Measurements from ENCODE around the gene UBE2L3. TPM values are rescaled to one million over a fixed set of nuclear protein-coding genes. Genes with fewer than 3 reads are reported as not detected.

UBE2L3 gene
- total and polyA plus RNA-seq, 2 of the 13 experiments (the other 11 are each of a cell fraction or from before 2014, with no cell fraction given), result 30.2 to 58.1 TPM

- FAIRE-seq, result no peak
- Histone ChIP-seq H3K27ac (ENCODE audit: extremely low read length, insufficient read depth, low read length) (no peak overlapping the region), H3K9me3 (ENCODE audit: low read length) (no peaks in the 10 kb centered on the region), H3K9ac (ENCODE audit: insufficient read depth, low read depth, low read length) (no peak overlapping the region), H3K27me3 (ENCODE audit: control insufficient read depth in 1 of 2, insufficient read depth in 2 of 2, low read length in 2 of 2) (no peaks in the 10 kb centered on the region), H3K4me2 (ENCODE audit: low read depth, low read length) (no peak overlapping the region), H3K79me2 (ENCODE audit: insufficient read depth, low read length) (peaks cover 14% of the 10 kb centered on the region), H4K20me1 (ENCODE audit: insufficient read depth, low read length) (peaks cover 27% of the 10 kb centered on the region), H3K36me3 (replicated peaks in 1 of 2; ENCODE audit: control insufficient read depth in 1 of 2, insufficient read depth in 2 of 2, low read length in 2 of 2) (peaks cover 0 to 53% of the 10 kb centered on the region in 2 experiments; a peak in 4 of 5 replicates), H3K4me3 (replicated peaks in 1 of 3; ENCODE audit: insufficient read depth in 1 of 3, low read depth in 2 of 3, low read length in 3 of 3) (no peak overlapping the region), H2AFZ (ENCODE audit: low read length) (no peak overlapping the region), H3K4me1 (ENCODE audit: insufficient read depth, low read length) (no peaks in the 10 kb centered on the region)
- 86% methylated on average over 3 of the region's 3 CpGs for WGBS (ENCODE audit: low lambda C conversion rate)
- intact Hi-C loops (cut with micrococcal nuclease; ENCODE audit: unreplicated experiment) (no loop called here), in situ Hi-C loops (cut with HindIII; ENCODE audit: extremely low pct_ligation_motif_present, low pct_unique_long_range_greater_than_20kb) (no loop called here)
- ChIA-PET CTCF (ENCODE audit: low intra/inter-chr PET ratio, low total read pairs) (no interaction called here), POLR2A (no interaction called here)
- no peak for ATAC-seq
- no TSS peak for BruUV-seq (replicated peaks)
- no peak for DNase-seq (ENCODE audit: low spot score)
- TF ChIP-seq CBX5 (CRISPR knock-in tag; IDR thresholded peaks at IDR 0.05; ENCODE audit: borderline replicate concordance), result no peak
- no peak for TF ChIP-seq STAT5B (CRISPR knock-in tag; IDR thresholded peaks at IDR 0.05)
- TF ChIP-seq, protein P1, sequence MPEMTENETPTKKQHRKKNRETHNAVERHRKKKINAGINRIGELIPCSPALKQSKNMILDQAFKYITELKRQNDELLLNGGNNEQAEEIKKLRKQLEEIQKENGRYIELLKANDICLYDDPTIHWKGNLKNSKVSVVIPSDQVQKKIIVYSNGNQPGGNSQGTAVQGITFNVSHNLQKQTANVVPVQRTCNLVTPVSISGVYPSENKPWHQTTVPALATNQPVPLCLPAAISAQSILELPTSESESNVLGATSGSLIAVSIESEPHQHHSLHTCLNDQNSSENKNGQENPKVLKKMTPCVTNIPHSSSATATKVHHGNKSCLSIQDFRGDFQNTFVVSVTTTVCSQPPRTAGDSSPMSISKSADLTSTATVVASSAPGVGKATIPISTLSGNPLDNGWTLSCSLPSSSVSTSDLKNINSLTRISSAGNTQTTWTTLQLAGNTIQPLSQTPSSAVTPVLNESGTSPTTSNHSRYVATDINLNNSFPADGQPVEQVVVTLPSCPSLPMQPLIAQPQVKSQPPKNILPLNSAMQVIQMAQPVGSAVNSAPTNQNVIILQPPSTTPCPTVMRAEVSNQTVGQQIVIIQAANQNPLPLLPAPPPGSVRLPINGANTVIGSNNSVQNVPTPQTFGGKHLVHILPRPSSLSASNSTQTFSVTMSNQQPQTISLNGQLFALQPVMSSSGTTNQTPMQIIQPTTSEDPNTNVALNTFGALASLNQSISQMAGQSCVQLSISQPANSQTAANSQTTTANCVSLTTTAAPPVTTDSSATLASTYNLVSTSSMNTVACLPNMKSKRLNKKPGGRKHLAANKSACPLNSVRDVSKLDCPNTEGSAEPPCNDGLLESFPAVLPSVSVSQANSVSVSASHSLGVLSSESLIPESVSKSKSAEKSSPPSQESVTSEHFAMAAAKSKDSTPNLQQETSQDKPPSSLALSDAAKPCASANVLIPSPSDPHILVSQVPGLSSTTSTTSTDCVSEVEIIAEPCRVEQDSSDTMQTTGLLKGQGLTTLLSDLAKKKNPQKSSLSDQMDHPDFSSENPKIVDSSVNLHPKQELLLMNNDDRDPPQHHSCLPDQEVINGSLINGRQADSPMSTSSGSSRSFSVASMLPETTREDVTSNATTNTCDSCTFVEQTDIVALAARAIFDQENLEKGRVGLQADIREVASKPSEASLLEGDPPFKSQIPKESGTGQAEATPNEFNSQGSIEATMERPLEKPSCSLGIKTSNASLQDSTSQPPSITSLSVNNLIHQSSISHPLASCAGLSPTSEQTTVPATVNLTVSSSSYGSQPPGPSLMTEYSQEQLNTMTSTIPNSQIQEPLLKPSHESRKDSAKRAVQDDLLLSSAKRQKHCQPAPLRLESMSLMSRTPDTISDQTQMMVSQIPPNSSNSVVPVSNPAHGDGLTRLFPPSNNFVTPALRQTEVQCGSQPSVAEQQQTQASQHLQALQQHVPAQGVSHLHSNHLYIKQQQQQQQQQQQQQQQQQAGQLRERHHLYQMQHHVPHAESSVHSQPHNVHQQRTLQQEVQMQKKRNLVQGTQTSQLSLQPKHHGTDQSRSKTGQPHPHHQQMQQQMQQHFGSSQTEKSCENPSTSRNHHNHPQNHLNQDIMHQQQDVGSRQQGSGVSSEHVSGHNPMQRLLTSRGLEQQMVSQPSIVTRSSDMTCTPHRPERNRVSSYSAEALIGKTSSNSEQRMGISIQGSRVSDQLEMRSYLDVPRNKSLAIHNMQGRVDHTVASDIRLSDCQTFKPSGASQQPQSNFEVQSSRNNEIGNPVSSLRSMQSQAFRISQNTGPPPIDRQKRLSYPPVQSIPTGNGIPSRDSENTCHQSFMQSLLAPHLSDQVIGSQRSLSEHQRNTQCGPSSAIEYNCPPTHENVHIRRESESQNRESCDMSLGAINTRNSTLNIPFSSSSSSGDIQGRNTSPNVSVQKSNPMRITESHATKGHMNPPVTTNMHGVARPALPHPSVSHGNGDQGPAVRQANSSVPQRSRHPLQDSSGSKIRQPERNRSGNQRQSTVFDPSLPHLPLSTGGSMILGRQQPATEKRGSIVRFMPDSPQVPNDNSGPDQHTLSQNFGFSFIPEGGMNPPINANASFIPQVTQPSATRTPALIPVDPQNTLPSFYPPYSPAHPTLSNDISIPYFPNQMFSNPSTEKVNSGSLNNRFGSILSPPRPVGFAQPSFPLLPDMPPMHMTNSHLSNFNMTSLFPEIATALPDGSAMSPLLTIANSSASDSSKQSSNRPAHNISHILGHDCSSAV (CRISPR knock-in tag; IDR thresholded peaks at IDR 0.05; ENCODE audit: borderline replicate concordance), result no peak
- TF ChIP-seq ZNF75D (CRISPR knock-in tag; IDR thresholded peaks at IDR 0.05; ENCODE audit: borderline replicate concordance), result no peak
- TF ChIP-seq MAF1 (CRISPR knock-in tag; IDR thresholded peaks at IDR 0.05; ENCODE audit: borderline replicate concordance), result no peak
- no peak for TF ChIP-seq THAP11 (CRISPR knock-in tag; IDR thresholded peaks at IDR 0.05)
- TF ChIP-seq NFKB2 (CRISPR knock-in tag; IDR thresholded peaks at IDR 0.05; ENCODE audit: borderline replicate concordance), result no peak
- TF ChIP-seq CSRNP2 (CRISPR knock-in tag; conservative IDR thresholded peaks at IDR 0.05; ENCODE audit: low read depth), result no peak
- no peak for TF ChIP-seq AFF4 (CRISPR knock-in tag; IDR thresholded peaks at IDR 0.05)
- no peak for TF ChIP-seq ZNF124 (CRISPR knock-in tag; IDR thresholded peaks at IDR 0.05)
- no peak for TF ChIP-seq REPIN1 (CRISPR knock-in tag; IDR thresholded peaks at IDR 0.05; ENCODE audit: borderline replicate concordance, low read depth)
These were observed 53.5 kb downstream of the UBE2L3 start for GRCh38 chr22:21621025-21621424.
